SIG-M5 (cell line): ENCODE data around the gene FBXW12.

Experiments
- DNase-seq: peaks from one replicate; lab custom pipeline; 2025; lab: John Stamatoyannopoulos, UW

Gene FBXW12

GRCh38 chr3:48422272-48422671 is 50.3 kb downstream of the FBXW12 start:
- DNase-seq: no peak

DNA sequence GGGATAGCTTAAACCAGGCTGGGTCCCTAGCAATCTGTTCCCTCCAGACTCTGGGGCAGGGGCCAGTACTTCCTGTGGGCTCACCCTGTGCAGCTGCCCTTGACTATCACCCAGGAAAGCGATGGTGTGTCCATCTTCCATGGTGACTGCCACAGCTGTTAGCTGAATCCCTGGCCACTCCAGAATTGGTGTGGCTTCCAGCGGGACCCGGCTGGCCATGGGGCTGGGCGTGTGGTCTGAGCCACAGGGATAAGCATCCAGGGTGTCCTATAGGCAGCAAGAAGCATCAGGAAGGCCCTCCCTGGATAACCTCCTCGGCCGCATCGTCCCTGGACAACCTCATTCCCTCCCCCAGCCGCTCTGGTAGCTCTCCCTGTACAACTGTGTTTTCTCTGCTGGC is 50.7 kb downstream of the FBXW12 start:
- DNase-seq: no peak

DNA sequence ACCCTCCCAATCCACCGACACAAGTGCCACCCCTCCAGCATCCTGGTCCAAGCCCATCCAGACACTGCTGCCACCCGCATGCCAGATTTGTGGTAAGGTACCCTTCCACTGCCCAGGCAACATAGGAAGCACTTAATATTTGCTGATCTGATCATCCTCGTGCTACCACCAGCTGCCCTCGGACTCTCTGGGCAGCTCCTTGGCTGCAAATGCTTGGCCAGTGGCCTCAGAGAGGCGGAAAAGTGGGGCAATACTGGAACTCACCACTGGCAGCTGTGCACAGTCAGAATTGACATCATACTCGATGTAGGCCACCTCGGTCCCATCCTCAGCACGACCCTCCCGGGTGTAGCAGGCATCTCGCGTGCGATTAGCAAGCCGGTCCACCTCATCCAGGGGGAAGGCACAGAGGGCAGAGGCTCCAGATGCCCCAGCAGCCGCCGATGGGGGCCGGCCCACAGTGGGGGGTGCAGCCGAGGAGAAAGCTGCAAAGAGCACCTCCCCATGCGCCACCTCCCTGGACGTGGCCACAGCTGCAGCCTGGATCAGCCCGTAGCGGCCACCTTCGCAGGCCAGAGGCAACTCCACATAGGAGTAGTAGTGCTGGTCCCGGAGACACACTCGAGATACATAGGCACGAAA is 51.3 kb downstream of the FBXW12 start:
- DNase-seq: no peak

DNA sequence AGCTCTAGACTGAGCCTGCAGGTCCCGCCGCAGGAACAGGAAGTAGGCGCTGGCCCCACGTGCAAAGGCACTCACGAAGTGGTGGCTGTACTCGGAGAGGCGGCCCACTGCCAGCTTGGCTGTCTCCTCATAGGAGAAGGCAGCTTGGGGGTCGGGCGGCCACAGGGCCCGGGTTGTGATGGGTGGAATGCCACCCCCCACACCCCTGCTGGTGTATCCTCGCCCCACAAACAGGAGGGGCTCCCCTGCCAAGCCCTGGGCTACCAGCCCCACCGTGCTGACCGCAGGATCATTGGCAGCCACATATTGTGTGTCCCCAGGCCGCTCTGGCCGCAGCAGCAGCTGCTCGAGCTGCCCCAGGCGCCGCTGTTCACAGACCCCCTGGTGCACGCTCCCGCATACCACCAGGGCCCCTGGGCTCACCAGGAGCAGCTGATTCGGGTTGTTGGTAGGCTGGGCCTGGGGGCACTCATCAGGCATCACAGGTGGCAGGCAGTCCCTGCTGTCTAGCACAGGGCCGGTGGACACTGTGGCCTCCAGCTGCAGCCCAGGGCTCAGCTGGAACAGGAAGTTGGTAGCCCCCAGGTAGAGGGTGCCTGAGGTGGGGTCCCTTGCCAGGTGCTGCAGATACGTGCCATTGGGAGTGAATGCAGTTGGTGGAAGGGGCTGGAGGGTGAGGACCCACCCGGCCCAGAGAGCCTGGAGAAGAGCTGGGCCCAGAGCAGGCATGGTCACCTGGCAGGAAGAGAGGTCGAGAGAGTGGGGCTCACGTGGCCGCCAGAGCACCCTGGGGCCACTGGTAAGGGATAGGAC is 52.1 kb downstream of the FBXW12 start:
- DNase-seq: no peak

DNA sequence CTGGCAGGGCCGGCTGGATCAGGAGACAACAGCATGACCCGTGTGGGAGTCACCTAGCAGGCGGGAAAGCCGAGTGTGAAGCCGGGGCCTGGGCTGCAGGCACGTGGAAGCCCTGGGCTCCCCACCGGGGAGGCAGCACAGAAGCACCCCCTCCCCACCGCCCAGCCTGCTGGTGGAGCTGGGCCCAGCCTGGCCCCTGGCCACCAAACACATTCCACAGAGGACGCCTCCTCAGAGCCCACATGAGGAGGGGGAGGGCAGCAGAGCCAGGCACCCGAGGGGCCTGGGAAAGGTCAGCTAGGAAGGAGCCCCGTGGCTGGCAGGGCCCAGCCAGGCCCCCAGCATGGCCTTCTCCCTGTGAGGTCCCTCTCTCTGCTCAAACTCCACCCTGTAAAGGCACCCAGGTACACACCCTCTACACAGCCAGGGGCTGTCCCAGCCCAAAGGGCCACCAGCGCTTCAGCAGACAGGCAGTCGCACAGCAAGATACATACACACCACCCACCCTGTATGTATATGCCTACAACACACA is 53.3 kb downstream of the FBXW12 start:
- DNase-seq: no peak

DNA sequence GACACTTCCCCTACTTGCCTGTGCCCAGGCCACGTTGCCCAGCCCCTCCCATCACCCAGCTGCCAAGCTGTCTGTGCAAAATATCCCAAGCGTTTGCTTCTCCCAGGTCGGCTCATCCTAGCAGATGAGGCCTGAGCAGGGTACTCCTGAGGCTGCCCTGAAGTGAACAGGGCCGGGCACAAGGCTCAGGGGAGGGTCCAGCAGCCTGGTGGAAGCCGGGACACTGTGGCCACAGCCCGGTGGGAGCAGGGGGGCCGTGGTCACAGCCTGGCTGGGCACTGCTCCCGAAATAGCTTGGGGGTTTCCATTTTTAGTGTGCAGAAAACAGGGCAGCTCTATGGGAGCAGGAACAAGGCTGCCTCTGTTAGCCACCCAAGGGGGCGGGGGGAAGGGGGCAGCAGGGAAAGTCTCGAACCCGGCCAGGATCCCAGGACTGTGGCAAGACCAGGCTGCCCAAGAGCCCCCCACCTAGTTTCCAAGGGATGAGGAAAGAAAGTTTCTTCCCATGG is 54.4 kb downstream of the FBXW12 start:
- no peak for DNase-seq

GRCh38 chr3:48426944-48427629 is 55.1 kb downstream of the FBXW12 start:
- no peak for DNase-seq

- DNase-seq: no peak
Measured at GRCh38 chr3:48427630-48427962, 55.6 kb downstream of the FBXW12 start.

DNA sequence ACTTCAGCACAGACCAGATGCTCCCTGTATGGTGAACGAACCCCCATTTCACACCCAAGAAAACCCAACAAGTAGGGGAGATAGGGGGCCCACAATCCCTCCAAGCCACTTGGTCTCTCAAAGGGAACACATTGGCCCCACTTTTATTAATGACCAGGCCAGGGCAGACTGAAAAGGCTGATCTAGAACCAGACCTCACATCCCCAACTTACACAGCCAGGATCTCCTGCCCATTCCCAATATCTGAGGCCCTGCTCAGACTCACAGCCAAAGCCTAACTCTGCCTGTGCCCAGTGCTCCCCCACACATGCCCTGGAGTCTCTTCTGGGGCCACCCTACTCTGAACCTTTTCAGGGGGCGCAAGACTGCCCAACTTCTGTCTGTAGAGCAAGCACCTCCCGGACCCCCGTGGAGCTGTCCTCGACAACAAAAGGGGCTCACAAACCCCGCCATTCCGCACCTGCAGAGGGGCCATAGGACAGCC is 56.1 kb downstream of the FBXW12 start:
- DNase-seq: no peak

- DNase-seq: no peak
Measured at GRCh38 chr3:48428572-48429316, 56.7 kb downstream of the FBXW12 start.

GRCh38 chr3:48429317-48429959 is 57.4 kb downstream of the FBXW12 start:
- no peak for DNase-seq

DNA sequence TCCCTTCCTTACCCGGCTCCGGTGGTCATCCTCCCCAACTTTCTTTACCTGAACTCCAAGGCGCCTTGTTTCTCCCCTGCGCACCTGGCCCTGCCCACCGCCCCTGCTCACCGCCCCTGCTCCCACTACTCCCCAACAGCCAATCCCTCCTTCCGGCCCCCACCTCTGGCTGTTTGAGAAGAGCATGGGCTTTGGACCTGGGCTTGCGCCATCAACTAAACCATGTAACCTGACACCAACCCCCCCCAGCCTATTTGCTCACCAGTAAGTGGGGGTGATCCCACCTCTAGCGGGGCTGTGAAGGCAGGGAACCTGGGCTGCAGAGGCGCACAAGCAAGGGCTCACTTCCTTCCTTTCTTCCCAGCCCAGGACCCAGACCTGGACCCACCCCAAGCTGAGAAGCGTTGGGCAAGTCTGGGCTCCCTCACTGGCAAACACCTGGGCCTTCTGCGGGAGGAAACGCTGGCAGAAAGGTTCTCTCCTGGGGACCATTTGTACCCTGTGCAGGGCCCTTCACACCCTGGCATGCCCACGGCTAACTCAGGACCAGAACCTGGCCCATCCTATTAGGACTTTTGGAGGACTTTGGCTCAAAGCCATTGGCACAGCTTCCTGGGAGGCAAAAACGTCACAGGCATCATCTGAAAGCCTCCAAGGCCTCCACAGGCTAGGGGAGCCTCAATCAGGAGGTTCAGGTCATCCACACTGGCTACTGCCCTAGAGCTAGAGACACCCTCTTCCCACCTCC is 58.1 kb downstream of the FBXW12 start, which contains the start of gene PLXNB1:
Gene PLXNB1 (minus strand): TSS at position 127 of the 748 bp plus-strand sequence. CDS start 5,475 bp downstream, outside the sequence.
- DNase-seq: no peak

GRCh38 chr3:48430708-48431101 is 58.7 kb downstream of the FBXW12 start:
- DNase-seq: no peak

DNA sequence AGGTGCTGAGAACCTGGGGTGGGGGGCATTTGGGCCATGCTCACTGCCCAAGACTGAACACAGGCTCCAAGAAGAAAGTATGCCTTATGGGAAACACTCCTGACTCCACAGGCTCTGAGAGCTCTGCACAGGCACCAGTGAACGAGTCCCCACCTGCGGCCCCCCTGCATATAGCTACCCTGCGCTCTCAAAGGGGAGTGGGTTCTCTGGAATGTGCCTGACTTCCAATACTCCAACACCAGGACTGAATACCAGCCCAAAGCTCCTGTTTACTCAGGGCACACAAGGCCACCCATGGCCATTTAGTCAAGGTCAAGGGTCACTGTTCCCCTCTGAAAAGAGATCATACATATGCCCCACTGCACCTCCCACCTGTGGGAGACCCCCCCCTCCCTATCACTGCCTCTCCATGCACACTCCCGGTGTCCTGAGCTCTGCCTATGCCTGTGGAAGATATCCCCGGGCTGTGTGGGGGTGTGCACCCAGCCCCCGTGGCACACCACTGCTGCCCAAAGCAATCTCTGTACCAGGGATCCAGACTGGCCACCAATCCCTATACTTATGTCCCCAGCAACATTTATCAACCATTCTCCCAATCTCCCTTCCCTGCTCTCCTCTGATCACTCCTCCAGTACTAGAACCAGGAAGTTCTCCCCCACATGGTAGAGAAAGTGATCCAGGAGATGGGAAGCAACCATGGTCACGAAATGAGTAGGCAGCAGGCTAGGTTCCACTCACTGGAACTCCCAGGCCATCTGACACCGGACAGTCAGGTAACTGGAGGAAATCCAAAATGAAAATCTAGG is 59.4 kb downstream of the FBXW12 start:
- no peak for DNase-seq

- DNase-seq: no peak
Measured at GRCh38 chr3:48432411-48433371, 60.7 kb downstream of the FBXW12 start.

- DNase-seq: no peak
Measured at GRCh38 chr3:48433472-48434118, 61.6 kb downstream of the FBXW12 start.

DNA sequence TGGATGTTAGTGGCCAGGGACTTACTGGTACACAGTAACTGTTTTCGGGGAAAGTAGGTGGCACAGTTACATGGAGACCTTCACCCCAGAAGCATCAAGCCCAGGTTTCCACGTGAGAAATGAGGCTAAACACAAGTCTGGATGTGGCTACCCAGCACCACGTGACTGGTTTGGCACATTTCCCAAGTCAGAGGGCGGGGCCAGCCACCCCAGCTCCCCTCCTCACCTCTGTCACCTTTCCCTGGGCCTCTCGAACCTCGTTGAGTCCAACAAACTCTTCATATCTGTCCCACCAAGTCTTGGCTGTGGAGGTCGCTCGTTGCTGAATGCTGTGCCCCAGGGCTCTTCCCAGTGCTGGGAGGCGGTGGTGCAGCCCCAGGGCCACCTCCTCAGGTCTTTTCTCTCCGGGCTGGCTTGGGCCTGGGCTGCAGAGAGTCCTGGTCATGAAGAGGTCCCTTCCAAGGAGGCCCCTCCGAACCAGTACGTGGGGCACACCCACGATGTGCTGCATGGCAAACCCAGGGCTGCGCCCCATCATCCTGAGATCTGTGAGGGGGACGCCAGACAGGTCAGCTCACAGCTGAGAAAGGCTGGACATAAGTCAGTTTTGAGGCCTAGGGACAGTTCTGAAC is 62.7 kb downstream of the FBXW12 start:
- no peak for DNase-seq
